GM12892 (cell line): ENCODE results near the gene PLSCR5.

ENCODE experiments used
- DNase-seq: peaks from one replicate; pipeline ENCODE4 v3.0.0; 2011; ENCODE audit not compliant: insufficient read length
- FAIRE-seq: peaks from 2 replicates; lab custom pipeline; 2011; peaks lifted over from hg19 to GRCh38; lab: Jason Lieb, UNC
- POLR2A ChIP-seq: IDR thresholded peaks from 2 replicates; pipeline ENCODE4 v1.6.1; 2011; ENCODE audit warnings: low read depth, low read length, control low read depth
- POLR2AphosphoS5 ChIP-seq: IDR thresholded peaks from 2 replicates; pipeline ENCODE4 v1.6.1; 2011; ENCODE audit warnings: low read depth, low read length, control low read depth
- TAF1 ChIP-seq: IDR thresholded peaks from 2 replicates; pipeline ENCODE4 v1.6.1; 2011; ENCODE audit warnings: low read depth, mild to moderate bottlenecking, control low read depth, low read length, borderline replicate concordance

Gene PLSCR5

GRCh38 chr3:146540978-146541377 lies 64.2 kb downstream of the PLSCR5 start:
- DNase-seq, result no peak
- no peak for TF ChIP-seq TAF1
- TF ChIP-seq POLR2A, result no peak
- no peak for TF ChIP-seq POLR2AphosphoS5
- FAIRE-seq, result no peak

GRCh38 chr3:146540236-146540635 lies 64.9 kb downstream of the PLSCR5 start:
- FAIRE-seq (no peak), DNase-seq (no peak)
- TF ChIP-seq POLR2A, result no peak
- no peak for TF ChIP-seq POLR2AphosphoS5
- TF ChIP-seq TAF1, result no peak

- DNase-seq, result no peak
- TF ChIP-seq TAF1 (no peak), POLR2A (no peak), POLR2AphosphoS5 (no peak)
- FAIRE-seq, result no peak
Observed at GRCh38 chr3:146539315-146539714, 65.8 kb downstream of the PLSCR5 start.

- DNase-seq (no peak), FAIRE-seq (no peak)
Observed at GRCh38 chr3:146537603-146538002, 67.5 kb downstream of the PLSCR5 start.

GRCh38 chr3:146536681-146537080 lies 68.5 kb downstream of the PLSCR5 start:
- FAIRE-seq, result no peak
- TF ChIP-seq TAF1 (no peak), POLR2A (no peak), POLR2AphosphoS5 (no peak)
- DNase-seq, result no peak

More at GRCh38 chr3:146537603-146538002, 67.5 kb downstream of the PLSCR5 start:
- TF ChIP-seq TAF1, result no peak
- TF ChIP-seq POLR2A, result no peak
- TF ChIP-seq POLR2AphosphoS5, result no peak
